SJCRH30 (cell line): ENCODE results near the gene RAC3. TPM values are rescaled to one million over a fixed set of nuclear protein-coding genes. Genes with fewer than 3 reads are reported as not detected.
A peak's percentile ranks its signal among the peaks of the same experiment; 100 is the strongest.

ENCODE experiments used
- DNase-seq, 2 experiments: peaks; one replicate each; pipeline ENCODE4 v3.0.0-alpha.2; 2015 to 2020
- H3K27ac ChIP-seq: fragments of 250-450 bp; sonication (Bioruptor Pico); 2 replicates; pipeline ENCODE4 v1.5.1; 2020; ENCODE audit warnings: mild to moderate bottlenecking, moderate library complexity
- H3K27me3 ChIP-seq: fragments of 250-450 bp; sonication (Bioruptor Pico); 2 replicates; pipeline ENCODE4 v1.5.1; 2020; ENCODE audit warnings: mild to moderate bottlenecking, moderate library complexity
- H3K36me3 ChIP-seq: fragments of 250-450 bp; sonication (Bioruptor Pico); 2 replicates; pipeline ENCODE4 v1.5.1; 2020; ENCODE audit warnings: mild to moderate bottlenecking, moderate library complexity
- H3K4me1 ChIP-seq: fragments of 250-450 bp; sonication (Bioruptor Pico); 2 replicates; pipeline ENCODE4 v1.5.1; 2020; ENCODE audit warnings: mild to moderate bottlenecking, moderate library complexity
- H3K4me3 ChIP-seq: fragments of 250-450 bp; sonication (Bioruptor Pico); 2 replicates; pipeline ENCODE4 v1.5.1; 2020; ENCODE audit warnings: mild to moderate bottlenecking, moderate library complexity
- H3K9me3 ChIP-seq: fragments of 250-450 bp; sonication (Bioruptor Pico); replicated peaks from 2 replicates; pipeline ENCODE4 v1.5.1; 2020; ENCODE audit warnings: mild to moderate bottlenecking, moderate library complexity
- total RNA-seq: library from RNA; depleted of rRNA; stranded (reverse); fragments of >200 nt; shearing (Covaris generic); gene quantifications from 2 replicates; pipeline ENCODE4 v1.2.3, GENCODE V29; 2014

Gene RAC3
- total RNA-seq, 1 experiment from 2014 or later: 17.9 TPM

DNA sequence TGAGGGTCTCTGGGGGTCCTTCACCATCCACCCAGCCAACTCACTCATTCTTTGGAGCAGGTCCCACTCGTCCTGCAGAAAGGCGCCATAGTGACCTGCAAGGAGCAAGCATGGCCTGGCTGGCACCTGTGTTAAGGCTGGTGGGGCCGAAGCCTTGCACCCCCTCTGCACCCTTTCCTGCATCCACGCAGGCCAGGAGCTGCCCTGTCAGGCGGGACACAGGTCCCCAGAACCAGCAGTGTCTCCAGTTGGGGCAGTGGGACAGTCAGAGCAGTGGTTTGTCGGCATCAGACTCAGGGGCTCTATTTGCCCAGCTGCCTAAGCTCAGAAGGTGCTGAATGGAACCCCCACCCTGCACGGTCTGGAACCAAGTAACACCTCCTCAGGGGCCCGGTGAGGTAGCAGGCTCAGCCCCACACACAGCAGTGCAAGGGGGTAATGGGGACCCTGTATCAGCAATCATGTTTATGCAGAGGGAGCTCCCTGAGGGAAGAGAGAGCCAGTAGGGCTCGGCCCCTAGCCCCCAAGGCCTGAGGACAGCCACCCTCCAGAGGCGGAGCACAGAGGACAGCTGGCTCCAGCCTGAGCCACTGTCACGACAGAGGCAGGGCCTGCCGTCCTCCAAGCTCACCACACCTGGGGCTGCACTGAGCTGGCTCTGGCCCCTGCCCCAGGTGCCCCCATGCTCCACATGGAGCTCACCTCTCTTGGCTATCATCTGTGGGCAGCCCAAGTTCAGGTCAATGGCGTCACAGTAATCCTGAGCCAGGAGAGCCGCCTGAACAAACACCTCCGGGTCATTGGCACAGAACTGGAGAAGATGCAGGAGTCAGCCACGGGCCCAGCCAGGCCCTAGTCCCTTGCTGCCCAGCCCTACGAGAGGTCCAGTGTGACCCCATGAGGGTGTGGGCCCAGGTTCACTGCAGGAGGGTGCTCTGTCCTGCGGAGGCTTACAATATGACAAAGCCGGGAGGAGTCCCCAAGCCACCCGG is 32.2 kb downstream of the RAC3 start:
- H3K36me3 ChIP-seq: peaks cover 21% of the 10 kb centered on the region
- peaks cover 14% of the 10 kb centered on the region; the same call in 1 of the 2 replicates for H3K4me1 ChIP-seq
- H3K27ac ChIP-seq: no peak overlapping the region
- H3K4me3 ChIP-seq: no peak overlapping the region
- no peaks in the 10 kb centered on the region for H3K27me3 ChIP-seq
- H3K9me3 ChIP-seq: no peaks in the 10 kb centered on the region
- no peak for DNase-seq

DNA sequence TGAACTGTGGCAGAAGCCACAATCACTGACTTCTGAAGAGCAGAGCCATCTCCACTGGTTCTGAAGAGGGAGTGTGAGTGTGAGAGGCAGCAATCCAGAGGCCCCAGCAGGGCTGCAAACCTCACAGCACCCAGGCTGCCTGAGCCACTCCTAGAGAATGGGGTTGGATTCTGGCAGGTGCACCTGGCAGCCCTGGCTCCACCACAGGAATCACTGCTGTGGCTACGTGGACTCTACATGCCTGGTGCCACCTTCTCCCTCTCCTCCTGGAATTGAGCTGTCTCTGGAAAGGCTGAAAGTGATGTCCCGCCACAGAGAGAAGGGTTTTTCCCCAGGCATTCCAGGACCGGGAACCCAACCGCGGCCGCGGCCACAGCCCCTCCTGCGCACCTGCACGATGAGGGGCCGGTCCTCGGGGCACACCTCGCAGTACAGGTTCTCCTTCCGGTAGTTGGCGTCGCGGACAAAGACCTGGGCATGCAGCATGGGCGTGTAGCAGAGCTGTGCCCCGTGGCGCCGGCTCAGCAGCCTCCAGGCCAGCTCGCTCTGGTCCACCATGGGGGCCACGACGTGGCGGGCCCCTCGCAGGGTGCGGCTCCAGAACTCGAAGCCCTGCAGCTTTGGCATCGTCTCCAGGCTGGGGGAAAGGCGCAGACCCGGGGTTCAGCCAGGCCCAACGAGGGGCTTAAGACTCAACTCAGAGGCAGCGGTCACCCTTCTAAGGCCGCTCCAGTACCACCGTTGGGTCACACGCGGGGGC is 33.1 kb downstream of the RAC3 start:
- Histone ChIP-seq H3K27me3 (no peaks in the 10 kb centered on the region), H3K9me3 (no peaks in the 10 kb centered on the region), H3K4me1 (peaks cover 12% of the 10 kb centered on the region; the same call in 1 of the 2 replicates), H3K27ac (no peak overlapping the region; the same call in 1 of the 2 replicates), H3K36me3 (peaks cover 18% of the 10 kb centered on the region), H3K4me3 (peak overlapping the region; percentile 97)
- DNase-seq: no peak

DNA sequence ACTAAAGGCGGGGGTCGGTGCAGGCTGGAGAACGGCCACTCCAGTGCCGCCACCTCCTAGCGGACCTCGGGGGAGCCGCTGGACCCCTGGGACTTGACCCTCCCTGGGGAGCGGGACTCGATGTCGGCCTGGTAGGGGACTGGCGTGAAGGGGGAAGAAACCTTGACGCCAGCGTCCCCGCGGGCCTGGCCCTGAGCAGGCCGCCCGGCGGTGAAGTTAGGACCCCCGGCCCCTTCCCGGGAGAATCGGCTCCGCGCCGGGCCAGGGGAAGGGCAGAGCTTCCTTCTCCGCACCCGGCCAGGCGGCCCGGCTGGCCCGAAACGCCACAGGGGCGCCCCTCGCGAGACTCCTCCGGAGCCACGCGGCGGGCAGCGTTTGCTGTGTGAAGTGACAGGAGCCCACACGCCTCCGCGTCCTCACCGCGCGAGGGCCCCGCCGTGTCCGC is 33.7 kb downstream of the RAC3 start:
- Histone ChIP-seq H3K36me3 (peaks cover 18% of the 10 kb centered on the region), H3K9me3 (no peaks in the 10 kb centered on the region), H3K4me1 (peaks cover 10% of the 10 kb centered on the region; the same call in 1 of the 2 replicates), H3K4me3 (peak overlapping the region; percentile 97), H3K27me3 (no peaks in the 10 kb centered on the region), H3K27ac (peak overlapping the region; percentile 26; the same call in 1 of the 2 replicates)
- DNase-seq: peak in 1 of 2 experiments; percentile 54

DNA sequence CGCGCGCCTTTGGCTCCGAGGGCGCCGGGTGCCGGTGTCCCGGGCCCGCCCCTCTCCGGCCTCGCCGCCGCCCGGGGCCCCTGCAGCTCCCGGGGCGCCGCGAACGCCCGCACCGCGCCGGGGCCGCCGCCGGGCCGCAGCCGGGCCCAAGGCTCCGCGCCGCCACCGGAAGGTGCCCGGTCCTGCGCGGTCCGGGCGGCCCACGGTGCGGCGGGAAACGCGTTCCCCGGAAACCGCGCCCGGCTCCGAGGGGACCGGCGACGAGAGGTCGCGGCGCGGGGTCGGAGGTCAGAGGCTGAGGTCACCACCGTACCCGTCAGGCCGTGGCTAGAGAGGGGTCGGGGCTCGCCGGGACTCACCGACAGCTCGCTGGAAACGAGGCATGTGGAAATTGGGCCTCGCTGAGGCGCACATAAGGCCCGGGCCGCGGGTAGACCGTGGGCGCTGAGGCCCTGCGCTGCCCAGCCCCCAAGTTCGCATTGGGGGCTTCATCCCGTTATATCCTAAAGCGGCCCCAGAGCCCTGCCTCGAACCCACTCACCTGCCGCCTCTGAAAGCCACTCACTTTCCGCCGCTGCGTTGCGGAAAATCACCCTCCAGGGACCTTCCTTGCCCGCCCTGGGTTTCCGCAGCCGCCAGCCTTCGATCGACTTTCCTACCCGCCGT is 34.3 kb downstream of the RAC3 start, which contains the start of gene DUS1L:
TSS of gene DUS1L (minus strand) at position 167 of the 666 bp plus-strand sequence. CDS start 745 bp downstream, outside the sequence.
- Histone ChIP-seq H3K4me3 (peak within 1 kb of the TSS; percentile 97), H3K27ac (peak within 1 kb of the TSS; percentile 31; the same call in 1 of the 2 replicates), H3K36me3 (peaks cover 14% of the 10 kb centered on the region), H3K27me3 (no peaks in the 10 kb centered on the region), H3K9me3 (no peaks in the 10 kb centered on the region), H3K4me1 (peaks cover 10% of the 10 kb centered on the region; the same call in 1 of the 2 replicates)
- peak; percentile 63 to 76 for DNase-seq

DNA sequence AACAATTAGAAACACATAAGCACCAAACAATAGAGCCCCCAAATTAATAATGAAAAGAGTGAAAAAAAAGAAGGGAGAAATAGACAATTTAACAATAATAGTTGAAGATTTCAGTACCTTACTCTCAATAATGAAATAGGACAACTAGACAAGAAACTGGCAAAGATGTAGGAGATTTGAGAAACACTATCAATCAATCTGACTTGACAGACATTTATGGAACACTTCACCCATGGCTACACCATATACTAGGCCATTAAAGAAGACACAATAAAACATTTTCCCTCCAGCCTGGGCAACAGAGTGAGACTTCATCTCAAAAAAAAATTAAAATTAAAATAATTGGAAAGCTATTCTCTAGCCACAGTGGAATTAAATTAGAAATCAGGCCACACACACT is 39.1 kb downstream of the RAC3 start:
- Histone ChIP-seq H3K27me3 (no peaks in the 10 kb centered on the region), H3K4me1 (peaks cover 5% of the 10 kb centered on the region; the same call in 1 of the 2 replicates), H3K4me3 (no peak overlapping the region), H3K9me3 (no peaks in the 10 kb centered on the region), H3K27ac (no peak overlapping the region), H3K36me3 (no peaks in the 10 kb centered on the region)
- no peak for DNase-seq

DNA sequence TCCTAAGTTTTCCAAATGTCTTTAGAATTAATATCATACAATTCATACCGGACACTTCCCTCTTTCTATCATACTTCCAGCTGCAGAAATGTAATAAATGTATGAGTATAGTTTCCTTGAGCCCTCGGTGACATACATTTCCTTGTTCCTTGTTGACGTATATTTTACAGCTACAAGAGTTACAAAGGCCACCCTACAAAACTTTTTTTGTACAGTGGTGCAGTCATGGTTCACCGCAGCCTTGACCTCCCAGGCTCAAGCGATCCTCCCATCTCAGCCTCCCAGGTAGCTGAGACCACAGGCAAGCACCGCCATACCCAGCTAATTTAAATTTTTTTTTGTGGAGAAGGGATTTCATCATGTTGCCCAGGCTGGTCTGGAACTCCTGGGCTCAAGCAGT is 41.3 kb downstream of the RAC3 start:
- Histone ChIP-seq H3K9me3 (no peaks in the 10 kb centered on the region), H3K27me3 (no peaks in the 10 kb centered on the region), H3K36me3 (0 out of 2 replicates have a peak, but pooled peaks cover under 1% of the 10 kb centered on the region), H3K27ac (no peak overlapping the region), H3K4me1 (no peaks in the 10 kb centered on the region), H3K4me3 (no peak overlapping the region)
- DNase-seq: no peak

DNA sequence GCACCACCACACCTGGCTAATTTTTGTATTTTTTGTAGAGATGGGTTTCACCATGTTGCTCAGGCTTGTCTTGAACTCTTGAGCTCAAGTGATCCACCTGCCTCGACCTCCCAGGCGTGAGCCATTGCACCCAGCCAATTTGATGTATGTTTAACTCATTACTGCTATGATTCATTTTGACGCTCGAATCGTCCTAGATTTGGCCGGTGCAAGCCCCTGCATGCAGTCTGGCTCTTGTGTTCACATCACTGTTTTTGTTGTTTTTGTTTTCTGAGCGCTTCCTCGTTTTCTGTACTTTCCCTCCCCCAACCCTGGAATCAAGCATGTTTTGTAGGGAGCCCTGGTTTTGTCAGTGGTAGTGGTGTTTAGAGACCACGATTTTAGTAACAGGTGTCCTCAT is 42.0 kb downstream of the RAC3 start:
- Histone ChIP-seq H3K4me1 (no peaks in the 10 kb centered on the region), H3K36me3 (peaks cover 7% of the 10 kb centered on the region; the same call in 1 of the 2 replicates), H3K27ac (no peak overlapping the region), H3K9me3 (no peaks in the 10 kb centered on the region), H3K27me3 (no peaks in the 10 kb centered on the region), H3K4me3 (no peak overlapping the region)
- DNase-seq: no peak

DNA sequence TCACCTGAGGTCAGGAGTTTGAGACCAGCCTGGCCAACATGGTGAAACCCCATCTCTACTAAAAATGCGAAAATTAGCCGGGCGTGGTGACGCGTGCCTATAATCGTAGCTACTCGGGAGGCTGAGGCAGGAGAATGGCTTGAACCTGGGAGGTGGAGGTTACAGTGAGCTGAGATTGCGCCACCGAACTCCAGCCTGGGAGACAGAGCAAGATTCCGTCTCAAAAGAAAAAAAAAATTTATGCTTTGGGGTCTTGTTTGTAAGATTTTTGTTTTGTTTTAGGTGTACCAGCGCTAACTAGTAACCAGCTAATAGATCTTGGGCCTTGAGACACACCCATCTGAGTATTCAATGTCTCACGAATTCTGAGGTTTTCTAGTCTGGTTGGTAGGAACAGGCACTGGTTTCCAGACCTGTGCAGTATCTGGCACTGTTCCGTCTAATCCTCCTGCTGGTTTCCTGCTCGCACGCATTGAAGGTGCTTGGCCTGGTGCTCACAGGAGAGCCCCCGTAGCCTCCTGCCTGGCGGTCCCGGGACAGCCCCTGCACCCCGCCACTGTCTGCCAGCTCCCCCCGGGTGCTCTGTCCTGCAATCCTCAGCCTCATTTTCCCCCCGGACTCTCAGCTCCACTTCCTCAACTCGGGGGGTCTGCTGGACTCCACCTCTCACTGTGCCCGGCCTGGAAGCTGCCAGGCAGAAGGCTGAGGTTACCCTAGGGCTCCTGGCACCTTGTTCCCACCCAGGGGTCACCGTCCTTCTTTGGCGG is 44.7 kb downstream of the RAC3 start:
- no peak overlapping the region for H3K4me3 ChIP-seq
- no peak overlapping the region for H3K27ac ChIP-seq
- no peaks in the 10 kb centered on the region for H3K4me1 ChIP-seq
- H3K9me3 ChIP-seq: no peaks in the 10 kb centered on the region
- peaks cover 31% of the 10 kb centered on the region for H3K36me3 ChIP-seq
- DNase-seq: no peak
- H3K27me3 ChIP-seq: no peaks in the 10 kb centered on the region

DNA sequence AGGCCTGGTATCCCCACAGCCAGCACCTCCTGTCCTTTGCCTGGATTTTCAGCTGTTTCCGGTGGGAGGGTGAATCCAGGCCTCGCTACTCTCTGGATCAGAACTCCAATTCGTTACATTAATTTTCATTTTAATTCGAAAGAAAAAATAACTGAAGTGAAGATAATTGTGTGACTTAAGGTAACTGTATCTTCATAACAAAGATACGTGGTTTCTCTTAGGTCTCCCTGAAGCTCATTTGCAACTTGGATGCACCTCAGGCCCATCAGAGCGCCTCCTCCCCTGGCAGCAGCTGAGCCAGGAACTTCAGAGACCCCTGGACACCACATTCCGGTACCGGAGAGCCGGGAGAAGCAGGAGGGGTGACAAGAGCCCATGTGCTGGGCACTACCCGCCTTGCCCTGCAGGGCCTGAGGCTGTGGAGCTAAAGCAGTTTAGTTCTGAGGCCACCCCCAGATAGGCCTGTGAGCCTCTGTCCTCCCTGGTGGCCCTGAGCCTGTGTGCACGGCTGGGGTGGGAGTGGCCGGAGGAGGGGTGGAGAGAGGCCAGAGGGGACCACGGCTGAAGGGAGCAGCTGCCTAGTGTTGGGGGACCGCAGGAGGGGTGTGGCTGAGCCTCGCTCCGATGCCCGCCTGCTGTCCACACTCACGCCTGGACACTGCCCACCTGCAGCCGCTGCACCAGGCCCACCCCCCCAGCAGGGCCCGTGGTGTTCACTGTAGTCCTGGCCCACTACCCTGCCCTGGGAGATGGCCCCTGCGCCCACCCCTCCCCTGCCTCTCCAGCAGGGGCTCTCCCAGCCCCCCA is 45.5 kb downstream of the RAC3 start:
- DNase-seq: no peak
- Histone ChIP-seq H3K4me1 (no peaks in the 10 kb centered on the region), H3K27ac (no peak overlapping the region)

DNA sequence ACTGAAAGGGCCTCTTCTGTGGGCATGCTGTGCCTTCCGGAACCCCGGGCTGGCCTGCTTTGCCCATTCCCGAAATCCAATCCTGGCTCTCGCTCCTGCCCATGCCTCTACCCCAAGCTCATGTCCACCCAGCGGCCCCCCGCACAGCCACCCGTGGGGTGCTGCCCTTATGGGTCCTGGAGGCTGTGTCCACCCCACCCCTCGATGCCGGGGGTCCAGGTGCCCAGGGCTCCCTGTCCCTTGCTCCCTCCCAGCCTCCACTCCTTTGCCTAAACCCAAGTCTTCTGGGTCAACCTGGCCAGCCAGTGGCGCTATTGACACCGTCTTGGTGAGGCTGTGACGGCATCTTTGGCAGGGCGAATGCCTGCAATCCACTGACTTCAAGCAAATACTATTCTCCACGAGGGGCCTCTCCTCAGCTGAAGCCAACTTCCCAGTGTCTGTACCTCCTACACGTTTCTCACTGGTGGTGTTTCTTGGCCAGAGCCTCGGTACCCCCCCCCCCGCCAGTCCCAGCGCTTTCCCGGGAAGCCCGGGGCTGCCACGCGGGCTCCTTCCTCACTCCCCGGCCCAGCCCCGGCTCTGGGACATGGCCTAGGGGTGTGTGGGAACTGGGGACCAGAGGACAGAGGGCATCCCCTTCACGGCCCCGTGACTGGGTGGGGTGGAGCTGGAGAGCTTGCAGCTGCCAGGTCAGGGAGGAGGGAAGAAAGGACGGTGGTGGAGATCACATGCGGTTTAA is 46.3 kb downstream of the RAC3 start:
- Histone ChIP-seq H3K27ac (no peak overlapping the region), H3K27me3 (no peaks in the 10 kb centered on the region), H3K4me1 (no peaks in the 10 kb centered on the region), H3K9me3 (no peaks in the 10 kb centered on the region), H3K4me3 (no peak overlapping the region), H3K36me3 (peaks cover 44% of the 10 kb centered on the region)
- DNase-seq: no peak

More for the DNA sequence above, 45.5 kb downstream of the RAC3 start:
- H3K4me3 ChIP-seq: no peak overlapping the region
- peaks cover 36% of the 10 kb centered on the region for H3K36me3 ChIP-seq
- no peaks in the 10 kb centered on the region for H3K27me3 ChIP-seq
- no peaks in the 10 kb centered on the region for H3K9me3 ChIP-seq

DNA sequence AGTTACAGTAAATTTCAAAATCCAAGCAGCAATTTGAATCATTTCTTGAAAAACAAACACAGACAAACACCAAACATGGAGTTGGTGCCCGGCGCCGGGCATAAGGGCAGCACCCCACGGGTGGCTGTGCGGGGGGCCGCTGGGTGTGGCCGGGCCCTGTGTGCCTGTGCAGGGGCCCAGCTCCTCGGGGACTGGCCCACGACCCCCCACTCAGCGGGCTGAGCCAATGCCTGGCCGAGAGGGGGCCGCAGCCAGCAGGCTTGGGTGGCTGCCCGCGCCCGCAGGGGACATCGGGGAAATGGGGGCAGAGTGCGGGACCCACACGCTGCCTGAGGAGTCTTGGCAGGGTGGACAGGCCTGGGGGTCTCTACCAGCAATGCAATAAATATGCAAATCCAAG is 47.0 kb downstream of the RAC3 start:
- Histone ChIP-seq H3K27me3 (no peaks in the 10 kb centered on the region), H3K36me3 (peaks cover 51% of the 10 kb centered on the region), H3K27ac (no peak overlapping the region), H3K4me1 (no peaks in the 10 kb centered on the region), H3K4me3 (no peak overlapping the region), H3K9me3 (no peaks in the 10 kb centered on the region)
- DNase-seq: no peak

DNA sequence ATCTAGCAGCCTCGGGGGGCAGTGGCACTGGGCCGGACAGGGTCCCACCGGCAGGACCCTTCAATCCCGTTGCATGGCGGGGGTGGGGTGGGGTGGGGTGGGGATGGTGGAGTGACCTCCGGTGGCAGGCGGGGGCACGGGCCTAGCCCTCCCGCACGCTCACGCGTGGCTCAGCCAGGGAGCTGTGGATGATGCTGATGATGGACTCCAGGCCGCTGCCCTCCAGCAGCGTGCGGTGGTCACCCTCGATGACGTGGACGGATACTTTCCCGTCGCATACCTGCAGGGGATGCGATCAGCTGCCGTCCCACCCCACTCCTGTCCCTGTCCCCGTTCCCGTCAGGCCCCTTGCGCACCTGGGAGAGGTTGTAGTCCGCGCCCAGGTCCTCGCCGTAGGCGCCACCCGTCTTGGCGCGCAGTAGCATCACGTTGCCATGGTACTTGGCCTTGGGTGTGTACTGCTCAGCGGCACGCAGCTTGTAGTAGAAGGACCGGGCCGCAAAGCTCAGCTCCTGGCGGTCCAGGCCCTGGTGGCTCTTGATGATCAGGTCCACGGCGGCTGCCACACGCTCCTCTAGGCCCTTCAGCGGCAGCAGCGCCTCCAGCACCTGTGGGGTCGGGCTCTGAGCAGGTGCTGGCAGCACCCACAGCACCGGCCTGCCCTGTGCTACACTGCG is 47.7 kb downstream of the RAC3 start:
- Histone ChIP-seq H3K27me3 (no peaks in the 10 kb centered on the region), H3K36me3 (peaks cover 58% of the 10 kb centered on the region), H3K27ac (no peak overlapping the region), H3K9me3 (no peaks in the 10 kb centered on the region), H3K4me3 (no peak overlapping the region), H3K4me1 (no peaks in the 10 kb centered on the region)
- no peak for DNase-seq
